Measurements from ENCODE around the gene AHCYL2.
"Not testable (repeated sequence)": the region's sequence is repeated elsewhere in the genome, so short reads cannot be mapped to it uniquely, and the experiment has no call there.

The AHCYL2 gene

DNA sequence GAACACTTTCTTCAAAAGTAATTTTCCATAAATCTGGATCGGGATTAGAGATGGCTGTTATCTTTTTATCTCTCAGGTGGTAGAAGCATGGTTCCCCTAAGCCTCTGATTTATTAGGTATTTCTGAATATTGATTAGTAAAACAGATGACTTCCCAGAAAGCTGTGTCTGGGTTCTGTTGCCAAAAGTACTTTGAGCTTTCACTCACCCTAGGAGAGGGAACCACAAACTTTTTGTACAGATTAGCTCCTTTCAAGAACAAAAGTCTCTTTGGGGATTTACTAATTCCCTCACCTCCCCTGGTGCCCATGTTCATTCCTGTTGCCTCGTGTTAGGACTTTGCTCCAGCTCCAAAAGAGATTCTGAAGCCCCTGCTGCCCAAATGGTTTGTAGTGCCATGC lies 162.7 kb downstream of the AHCYL2 start:
- DNase-seq: no peak

DNA sequence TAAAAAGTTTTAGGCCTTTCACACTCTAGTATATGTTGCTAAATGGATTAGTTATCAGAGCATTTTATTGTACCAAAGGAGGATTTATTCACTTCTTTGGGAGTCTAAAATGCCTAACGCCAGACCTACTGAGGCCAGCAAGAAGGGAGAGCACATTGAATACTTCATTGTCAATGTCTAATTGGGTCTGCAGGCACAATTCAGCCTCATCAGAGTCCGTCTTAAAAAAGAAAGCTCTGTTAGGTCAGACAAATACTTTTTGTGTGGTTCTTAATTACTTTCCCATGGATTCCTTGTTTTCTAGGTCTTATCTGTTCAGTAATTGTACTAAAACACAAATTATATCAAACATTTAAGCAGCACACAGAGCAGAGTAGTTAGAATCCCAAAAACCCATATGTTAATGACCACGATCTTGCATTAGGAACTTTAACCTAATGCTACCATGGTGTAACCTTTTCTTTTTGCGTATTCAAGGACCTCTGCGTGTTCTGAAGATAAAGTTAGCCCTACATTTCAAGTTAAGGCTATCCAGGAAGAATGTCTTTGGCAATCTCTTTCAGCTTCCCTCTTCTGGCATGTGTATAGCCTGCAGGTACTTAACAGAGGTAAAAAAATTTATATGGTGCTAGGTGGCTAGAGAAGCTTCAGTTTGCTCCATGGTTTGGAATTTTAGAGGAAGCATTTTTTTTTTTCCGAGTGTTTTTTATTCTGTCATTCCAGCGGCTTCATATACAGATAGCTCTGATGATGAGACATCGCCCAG lies 163.7 kb downstream of the AHCYL2 start:
- no peak for DNase-seq

DNA sequence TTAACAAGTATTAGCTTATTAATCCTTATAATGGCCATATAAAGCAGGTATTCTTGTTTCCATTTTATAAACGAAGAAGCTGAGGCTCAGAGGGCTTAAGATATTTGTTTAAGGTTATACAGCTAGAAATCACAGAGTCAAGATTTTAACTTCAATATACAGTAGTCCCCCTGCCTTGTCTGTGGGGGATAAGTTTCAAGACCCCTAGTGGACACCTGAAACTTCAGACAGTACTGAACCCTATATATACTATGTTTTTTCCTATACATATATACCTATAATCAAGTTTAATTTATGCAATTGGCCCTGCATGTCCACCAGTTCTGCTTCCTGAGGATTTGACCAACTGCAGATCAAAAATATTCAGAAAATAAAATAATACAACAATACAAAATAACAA lies 165.0 kb downstream of the AHCYL2 start:
- DNase-seq: no peak

DNA sequence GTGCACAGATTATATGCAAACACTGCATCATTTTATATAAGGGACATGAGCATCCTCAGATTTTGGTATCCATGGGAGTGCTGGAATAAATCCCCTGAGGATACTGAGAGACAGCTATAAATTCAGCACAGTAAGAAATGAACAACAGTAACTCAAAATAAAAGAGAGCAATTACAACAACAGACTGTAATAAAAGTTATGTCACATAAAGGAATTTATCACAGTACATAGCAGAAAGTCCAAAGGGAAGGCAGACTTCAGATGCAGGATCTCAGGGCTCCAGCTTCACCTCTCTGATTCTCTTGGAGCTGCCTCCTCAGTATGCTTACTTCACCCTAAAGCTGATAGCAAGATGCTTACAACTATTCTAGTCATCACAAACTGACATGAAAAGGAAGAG lies 165.5 kb downstream of the AHCYL2 start:
- no peak for DNase-seq

DNA sequence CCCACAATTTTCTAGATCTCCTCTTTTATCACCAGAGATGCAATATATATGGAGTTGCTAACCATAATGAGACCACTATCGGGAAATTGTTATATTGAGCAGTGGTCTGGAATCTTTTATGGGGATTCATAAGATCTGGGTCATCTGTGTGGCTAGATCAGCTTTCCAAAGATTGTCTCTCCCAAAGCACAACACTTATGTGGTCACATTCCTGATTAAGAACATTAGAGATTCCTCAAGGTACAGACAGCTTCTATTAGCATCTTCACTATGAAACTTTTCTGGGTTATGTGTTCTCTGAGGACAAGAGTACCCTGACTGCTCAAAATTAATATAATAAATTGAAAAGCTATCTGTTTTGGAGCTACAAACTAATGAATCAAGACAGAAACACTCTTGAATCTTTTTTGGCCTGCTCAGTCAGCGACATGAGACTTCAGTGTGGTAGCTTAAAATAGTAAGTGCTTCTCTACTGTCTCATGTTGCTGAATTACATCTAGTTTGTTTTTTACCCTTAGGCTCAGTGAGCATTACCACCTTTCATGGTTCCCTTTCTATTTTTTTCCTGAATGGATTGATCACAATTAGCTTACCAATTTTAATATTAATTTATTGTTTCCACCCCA lies 166.8 kb downstream of the AHCYL2 start:
- no peak for DNase-seq

DNA sequence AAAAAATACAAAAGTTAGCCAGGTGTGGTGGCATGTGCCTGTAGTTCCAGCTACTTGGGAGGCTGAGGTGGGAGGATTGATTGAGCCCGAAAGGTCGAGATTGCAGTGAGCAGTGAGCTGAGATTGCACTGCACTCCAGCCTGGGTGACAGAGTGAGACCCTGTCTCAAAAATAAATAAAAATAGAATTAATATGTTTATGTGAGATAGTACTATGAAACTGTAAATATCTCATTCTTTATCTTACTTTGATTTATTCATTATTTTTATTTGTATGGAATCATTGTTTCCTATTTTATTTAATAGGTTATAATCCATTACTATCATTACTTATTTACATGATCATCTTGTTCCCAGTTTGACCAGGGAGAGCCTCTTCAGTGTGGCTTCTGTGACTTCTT lies 168.4 kb downstream of the AHCYL2 start:
- no peak for DNase-seq

DNA sequence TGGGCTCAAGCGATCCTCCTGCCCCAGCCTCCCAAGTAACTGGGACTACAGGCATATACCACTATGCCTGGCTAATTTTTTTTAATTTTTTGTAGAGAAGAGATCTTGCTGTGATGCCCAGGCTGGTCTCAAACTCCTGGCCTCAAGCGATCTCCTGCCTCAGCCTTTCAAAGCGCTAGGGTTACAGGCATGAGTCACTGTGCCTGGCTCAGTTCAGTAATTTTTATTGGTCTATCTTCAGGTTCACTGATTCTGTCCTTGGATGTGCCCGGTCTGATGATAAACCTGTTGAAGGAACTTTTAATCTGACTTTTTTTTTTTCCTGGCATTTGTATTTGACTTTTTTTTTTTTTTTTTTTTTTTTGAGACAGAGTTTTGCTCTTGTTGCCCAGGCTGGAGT lies 169.3 kb downstream of the AHCYL2 start:
- no peak for DNase-seq

DNA sequence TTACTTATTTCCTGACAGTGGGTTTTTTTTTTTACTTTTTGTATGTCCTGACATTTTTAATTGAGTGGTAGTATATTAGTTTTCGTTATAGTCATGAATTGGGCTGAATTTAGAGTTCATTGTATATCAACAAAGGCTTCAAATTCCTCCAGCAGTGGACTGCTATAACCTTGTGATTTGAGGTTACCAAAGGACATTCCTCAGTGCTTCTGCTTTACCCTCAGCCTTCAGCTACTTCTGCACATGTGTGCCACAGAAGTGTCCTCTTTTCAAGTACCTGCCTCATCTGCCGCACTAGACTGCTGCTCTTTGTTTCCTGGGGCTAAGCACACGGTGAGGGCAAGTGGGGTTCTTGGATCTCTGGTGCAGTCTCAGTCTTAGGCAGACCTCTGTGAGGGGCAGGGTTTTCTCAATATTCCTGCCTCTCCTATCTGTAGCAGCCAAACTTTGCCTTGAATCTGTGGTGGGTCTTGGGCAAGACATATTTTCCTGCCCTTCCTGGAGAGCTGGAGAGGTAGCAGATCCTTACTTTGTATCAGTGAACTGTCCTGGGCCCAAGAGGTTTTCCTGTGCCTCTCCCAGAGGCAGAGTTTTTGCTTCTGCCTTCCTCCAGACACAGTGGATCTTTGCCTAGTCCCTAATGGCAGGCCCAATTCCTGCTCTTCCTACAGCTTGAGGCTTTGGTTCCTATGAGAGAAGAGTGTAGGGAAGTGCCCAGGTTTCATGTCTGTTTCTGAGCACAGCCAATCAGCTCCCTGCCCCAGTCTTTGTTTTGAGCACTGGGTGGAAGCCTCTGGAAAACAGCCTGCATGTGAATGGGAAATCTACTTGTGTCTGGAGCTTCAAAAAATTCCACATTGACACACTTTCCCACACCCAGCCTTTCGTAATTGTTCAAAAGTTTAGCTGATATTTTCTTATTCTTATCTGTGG lies 170.4 kb downstream of the AHCYL2 start:
- no peak for DNase-seq

DNA sequence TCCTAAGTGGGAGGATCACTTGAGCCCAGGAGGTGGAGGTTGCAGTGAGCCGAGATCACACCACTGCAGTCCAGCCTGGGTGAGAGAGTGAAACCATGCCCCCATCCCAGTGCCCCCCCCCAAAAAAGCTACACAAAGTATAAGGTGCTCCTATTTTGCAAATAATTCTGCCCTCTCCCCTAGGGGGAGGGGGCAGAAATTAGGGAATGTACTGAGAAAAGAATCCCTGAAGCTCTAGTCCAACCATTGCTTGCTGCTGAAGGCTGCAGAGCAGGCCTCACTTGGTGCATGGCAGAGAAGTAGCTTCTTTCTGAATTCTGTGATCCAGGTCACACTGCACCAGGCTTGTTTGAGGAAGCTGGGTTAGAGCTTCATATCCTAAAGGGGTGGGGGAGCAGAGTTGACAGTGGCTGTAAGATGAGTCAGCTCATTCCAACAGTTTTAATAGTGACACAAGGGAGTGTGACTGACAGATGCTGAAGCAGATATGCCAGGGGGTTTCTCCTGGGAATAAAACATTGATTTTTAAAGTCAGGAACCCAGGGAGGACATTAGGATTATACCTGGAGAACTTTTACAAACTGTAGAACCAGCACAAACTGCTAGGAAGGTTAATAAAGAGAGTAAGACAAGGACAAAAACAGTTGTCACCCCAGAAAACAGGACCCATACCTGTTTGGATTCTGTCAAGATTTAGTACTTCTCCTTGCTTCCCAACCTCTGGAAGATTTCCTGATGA lies 176.6 kb downstream of the AHCYL2 start:
- DNase-seq: no peak

DNA sequence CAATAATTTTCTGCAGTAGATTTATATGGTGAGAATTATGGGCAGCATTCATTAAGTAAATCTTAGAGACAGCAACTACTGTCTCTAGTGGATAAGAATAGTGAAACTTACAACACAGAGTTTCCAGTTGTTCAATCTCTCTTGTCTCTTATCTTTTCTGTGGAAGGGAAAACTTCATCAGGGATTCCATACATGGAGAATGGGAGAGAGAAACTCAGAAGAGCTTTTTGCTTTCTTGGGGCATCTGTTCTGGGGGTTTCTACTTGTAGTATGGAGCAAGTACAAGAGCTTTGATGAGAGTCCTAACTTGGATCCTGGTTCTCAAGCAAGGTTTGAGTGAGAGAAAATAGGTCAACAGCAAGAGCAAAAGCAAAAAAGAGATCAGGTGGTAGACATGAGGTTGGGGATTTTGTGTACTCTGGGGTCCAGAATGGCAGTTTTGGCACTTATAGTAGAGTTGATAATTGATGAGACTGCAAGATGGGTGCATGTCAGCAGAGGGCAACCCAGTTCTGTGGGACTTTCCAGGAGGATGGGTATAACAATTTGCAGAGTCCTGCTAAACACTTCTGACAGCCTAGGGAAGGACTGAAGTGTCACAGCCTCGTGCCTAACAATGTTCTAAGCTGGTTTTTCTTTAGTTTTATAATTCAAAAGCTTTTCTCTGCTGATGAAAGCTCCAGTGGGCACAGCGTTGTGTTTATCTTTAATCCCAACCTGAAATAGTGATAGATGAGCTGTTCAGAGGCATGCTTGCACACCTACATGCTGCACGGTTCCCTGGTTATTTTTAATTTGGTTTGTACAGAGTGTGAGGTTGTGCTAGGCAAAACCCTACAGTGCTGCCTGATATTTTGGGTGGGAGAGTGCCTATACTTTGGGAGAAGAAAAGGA lies 177.4 kb downstream of the AHCYL2 start:
- DNase-seq: no peak

DNA sequence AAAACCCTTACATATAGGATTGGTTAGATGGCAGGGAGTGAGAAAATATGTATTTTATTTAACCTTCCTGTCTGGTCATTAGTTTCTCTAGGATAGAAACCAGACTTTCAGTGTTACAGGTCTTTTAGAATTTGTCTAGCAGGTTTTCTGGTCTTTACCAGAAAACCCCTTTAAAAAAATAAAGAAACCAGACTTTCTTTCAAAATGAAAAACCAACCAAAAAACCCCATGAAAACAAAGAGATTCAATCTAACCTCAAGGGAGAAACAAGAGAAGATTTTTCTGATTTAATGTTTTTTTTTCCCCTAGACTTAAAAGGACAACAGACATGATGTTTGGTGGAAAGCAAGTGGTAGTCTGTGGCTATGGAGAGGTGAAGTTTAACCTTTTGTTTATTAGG lies 180.7 kb downstream of the AHCYL2 start:
- no peak for DNase-seq

DNA sequence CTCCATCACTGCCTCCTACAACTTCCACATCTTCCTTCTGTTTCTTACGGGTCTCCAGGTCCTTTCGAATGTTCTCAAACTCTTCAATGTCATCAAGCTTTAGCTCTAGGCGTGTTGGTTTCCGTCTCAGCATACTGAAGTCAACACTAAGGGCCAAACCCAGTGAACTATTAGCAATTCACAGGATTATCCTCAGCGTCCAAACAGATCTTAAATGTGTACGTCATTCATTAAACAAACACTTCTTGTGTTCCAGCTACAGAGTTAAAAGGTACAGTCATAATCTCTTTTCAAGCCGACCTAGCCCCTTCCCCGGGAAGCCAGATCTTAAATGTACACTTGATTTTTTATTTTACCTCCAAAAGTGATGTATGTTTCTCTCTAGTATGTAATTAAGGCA lies 185.4 kb downstream of the AHCYL2 start:
- not testable (repeated sequence) for DNase-seq

DNA sequence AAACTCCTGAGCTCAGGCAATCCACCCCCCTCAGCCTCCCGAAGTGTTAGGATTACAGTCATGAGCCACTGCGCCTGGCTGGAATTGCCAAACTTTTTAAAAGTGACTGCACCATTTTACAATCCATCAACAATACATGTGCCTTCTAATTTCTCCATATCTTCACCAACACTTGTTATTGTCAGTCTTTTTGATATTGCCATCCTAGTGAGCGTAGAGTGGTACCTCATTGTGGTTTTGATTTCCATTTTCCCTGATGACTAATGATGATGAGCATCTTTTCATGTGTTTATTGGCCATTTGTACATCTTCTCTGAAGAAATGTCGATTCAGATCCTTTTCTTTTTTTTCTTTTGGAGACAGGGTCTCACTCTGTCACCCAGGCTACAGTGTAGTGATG lies 187.7 kb downstream of the AHCYL2 start:
- DNase-seq: no peak

DNA sequence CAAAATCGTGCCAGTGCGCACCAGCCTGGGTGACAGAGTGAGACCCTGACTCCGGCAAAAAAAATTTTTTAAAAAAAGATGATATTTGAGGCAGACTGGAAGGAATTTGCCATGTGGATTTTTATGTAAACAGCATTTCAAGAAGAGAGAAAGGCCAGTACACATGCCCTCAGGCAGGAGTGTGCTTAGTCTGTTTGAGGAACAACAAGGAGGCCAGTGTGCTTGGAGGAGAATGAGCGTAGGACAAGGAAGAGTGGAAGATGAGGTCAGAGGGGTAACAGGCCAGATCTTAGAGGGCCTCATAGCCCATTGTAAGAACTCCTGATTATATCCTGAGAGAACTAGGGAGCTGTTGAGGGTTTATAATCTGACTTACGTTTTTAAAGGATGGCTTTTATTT lies 192.2 kb downstream of the AHCYL2 start:
- DNase-seq: no peak

DNA sequence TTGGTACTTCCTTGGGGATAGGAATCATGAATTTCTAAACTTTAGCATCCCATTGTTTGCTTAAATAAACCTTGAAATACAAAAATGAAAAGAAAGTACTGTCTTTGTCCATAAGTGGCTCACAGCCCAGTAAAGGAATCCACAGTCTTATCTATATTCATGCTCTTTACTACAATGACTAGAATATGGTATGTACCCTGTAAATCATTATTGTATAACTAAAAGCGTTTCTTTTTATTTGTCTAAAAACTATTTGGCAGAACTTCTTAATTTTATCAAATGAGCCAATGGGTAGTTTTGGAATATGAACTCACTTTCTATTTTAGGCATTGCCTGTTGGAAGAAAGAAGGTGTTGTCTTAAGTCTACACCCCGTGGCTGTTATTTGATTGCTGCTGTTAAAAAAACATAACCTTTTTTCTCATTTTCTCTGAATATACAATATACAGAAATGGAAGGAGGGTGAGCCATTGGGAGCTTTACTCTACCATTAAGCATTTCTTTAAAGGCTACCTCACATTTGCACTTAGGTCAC lies 197.0 kb downstream of the AHCYL2 start:
- no peak for DNase-seq

DNA sequence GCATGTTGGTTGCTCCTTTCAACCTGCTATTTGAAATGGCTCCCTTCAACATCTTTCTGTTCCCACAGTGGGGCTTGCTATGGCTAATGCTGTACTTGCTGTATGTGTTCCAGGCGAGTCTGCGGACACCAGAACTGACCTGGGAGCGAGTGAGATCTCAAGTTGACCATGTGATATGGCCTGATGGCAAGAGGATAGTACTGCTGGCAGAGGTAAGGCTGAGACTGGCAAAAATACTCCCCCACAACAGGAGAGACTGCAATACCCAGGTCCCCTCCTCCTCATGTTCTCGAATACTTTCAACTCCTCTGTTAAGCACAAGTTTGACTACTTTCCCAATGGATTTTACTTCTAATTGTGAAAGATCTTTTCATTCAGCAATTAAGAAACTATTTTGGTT lies 197.9 kb downstream of the AHCYL2 start:
- no peak for DNase-seq

DNA sequence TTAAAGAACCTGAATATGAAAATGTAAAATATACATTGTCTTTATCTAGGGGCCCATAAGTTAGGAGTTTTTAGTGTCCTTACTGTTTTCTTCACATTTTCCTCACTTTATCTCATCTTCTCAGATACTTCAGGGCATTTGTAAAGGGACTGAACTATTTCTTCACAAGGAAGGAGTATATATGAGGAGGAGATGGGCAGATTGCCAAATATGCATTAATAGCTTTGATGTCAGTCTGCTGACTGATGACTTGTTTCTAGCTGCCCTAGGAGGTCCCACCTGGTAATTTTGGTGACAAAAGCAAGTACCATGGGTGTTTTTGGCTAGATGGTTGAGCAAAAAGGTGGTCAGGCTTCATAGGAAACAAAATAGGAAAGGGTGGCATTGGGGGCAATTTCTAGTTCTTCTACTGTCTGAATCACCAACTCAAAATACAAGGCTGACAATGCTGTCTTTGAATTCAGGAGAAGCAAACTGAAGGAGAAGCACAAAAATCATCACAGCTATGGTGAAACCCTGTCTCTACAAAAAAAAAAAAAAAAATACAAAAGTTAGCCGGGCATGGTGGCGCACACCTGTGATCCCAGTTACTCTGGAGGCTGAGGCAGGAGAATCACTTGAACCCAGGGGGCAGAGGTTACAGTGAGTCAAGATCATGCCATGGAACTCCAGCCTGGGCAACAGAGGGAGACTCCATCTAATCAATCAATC lies 199.0 kb downstream of the AHCYL2 start:
- DNase-seq: no peak

DNA sequence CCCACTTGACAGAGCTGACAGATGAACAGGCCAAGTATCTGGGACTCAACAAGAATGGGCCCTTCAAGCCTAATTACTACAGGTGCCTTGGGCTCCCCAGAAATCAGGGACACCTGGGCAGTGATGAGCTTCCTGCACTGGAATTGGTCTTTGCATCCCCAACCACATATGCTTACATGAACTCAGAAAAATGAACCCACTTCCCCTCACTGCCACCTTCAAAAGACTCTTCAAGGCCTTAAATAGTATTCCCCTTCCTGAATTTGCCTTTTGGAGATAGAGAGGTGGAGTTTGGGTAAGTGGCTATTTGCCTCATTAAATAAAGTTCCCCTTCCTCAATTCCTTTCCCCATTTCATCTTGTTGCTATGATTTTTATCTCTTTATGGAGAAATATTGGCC lies 201.7 kb downstream of the AHCYL2 start:
- DNase-seq: no peak

DNA sequence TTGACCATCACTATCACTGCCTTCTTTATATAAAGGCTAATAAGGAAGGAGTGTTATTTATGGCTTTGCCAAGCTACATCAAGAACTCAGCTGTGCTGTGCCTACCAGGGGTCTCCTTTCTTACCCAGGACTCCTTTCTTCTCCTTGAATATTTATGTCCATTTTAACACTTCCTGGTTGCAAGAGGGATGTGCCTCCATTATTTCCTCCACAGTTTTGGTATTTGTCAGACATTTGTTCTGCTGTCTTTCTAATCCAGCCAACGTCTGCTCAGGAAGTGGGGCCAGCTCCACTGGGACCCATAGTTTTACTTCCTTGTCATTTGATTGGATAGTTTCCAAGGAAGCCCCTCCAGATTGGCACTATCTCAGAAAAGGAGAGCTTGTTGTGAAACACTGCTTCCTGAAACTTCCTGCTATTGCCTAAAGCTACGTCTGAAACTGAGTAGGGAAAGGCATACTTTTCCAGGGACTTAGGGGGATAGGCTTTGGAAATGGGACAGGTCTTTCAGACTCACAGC lies 202.8 kb downstream of the AHCYL2 start:
- no peak for DNase-seq

DNA sequence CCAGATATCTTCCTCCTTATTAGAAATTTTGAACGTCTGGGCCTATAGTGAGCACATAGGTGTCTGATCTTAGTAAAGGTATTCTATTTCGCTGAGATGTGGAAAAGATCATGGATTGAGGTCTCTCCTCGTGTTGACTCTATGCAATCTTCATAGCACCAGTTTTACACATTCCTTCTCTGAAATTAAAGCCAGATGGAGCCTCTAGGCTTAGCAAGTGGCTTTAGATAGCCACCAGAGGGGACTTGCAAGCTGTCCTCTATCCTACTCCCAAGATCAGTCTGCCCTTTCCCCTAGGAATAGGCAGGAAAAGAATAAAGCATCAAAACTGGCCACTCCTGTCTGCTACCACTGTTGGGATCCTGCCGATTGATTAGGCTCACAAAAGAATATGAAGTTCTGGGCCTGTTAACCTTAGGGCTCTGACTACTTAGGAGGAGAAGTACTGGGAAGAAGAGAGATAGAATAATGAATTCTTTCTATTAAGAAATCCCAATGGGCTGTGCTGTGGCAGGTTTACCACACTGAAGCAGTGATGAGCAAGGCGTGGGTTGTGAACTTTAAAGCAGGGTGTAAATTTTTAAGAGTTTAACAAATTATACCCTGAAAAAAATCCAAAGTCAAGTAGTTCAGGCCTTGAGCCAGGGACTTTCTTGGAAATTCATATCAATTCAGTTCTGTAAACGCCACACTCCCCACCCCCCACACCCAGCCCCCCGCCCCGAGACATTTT lies 207.2 kb downstream of the AHCYL2 start:
- no peak for DNase-seq
